Measurements from ENCODE around the gene PDILT.
"Not testable (repeated sequence)": the region's sequence is repeated elsewhere in the genome, so short reads cannot be mapped to it uniquely, and the experiment has no call there.

DNA sequence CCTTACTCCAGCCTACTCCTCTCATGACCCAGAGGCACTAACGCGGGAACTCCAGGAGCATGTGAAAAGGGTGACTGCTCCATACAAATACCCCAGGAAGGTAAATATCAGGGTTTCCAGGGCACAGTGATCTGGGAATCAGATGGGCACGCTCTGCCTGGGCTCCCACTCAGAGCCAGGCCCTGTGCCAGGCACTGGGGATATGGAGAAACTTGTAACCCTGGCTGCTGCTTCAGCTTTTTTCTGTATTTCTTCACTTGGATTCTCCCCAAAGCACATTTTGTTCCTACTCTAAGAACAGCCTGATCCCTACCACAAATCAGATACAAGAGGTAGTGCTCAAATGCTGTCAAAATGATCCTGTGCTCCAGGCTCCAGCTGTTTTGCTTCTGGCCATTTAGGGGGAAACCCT is 35.3 kb upstream of the PDILT start:
- TF ChIP-seq, protein P1, sequence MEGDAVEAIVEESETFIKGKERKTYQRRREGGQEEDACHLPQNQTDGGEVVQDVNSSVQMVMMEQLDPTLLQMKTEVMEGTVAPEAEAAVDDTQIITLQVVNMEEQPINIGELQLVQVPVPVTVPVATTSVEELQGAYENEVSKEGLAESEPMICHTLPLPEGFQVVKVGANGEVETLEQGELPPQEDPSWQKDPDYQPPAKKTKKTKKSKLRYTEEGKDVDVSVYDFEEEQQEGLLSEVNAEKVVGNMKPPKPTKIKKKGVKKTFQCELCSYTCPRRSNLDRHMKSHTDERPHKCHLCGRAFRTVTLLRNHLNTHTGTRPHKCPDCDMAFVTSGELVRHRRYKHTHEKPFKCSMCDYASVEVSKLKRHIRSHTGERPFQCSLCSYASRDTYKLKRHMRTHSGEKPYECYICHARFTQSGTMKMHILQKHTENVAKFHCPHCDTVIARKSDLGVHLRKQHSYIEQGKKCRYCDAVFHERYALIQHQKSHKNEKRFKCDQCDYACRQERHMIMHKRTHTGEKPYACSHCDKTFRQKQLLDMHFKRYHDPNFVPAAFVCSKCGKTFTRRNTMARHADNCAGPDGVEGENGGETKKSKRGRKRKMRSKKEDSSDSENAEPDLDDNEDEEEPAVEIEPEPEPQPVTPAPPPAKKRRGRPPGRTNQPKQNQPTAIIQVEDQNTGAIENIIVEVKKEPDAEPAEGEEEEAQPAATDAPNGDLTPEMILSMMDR (IDR thresholded peaks at IDR 0.05 in 4 of 5, conservative IDR thresholded peaks at IDR 0.05 in 1 of 5): not testable (repeated sequence)
- not testable (repeated sequence) for TF ChIP-seq POLR2A (IDR thresholded peaks at IDR 0.05)

Measured in gastrocnemius medialis (tissue), 4 donors.